Lower leg skin (tissue), 3 donors: ENCODE data around the gene PRKCE.

Experiments
- POLR2A ChIP-seq, 2 donors: fragments of 450-650 bp; IDR thresholded peaks; one replicate each; pipeline ENCODE4 v1.6.1; 2016 to 2017; ENCODE audit warnings: antibody characterized with exemption in 2 of 2, mild to moderate bottlenecking in 1 of 2, moderate library complexity in 1 of 2
- TF ChIP-seq, protein P1 (sequence below), 3 donors: fragments of 450-650 bp; IDR thresholded peaks; one replicate each; pipeline ENCODE4 v1.5.1; 2016; ENCODE audit warnings: antibody characterized with exemption in 3 of 3, mild to moderate bottlenecking in 3 of 3, moderate library complexity in 2 of 3

DNA sequence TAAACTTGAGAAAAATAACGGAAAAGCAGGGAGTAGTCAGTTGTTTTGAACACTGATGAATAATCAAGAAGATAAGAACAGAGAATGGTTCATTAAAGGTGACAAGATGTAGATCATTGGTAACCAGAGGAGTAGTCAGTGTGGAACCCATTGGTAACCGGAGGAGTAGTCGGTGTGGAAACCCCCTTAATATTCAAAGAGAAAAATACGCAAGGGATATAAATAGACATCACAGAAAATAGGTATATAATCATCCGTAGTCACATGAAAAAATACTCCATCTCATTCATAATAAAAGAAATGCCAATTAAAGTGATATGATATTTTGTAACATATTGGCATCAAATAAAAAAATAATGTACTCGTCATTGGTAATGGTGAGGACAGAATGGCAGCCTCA is 575.1 kb downstream of the PRKCE start:
- TF ChIP-seq, protein P1, sequence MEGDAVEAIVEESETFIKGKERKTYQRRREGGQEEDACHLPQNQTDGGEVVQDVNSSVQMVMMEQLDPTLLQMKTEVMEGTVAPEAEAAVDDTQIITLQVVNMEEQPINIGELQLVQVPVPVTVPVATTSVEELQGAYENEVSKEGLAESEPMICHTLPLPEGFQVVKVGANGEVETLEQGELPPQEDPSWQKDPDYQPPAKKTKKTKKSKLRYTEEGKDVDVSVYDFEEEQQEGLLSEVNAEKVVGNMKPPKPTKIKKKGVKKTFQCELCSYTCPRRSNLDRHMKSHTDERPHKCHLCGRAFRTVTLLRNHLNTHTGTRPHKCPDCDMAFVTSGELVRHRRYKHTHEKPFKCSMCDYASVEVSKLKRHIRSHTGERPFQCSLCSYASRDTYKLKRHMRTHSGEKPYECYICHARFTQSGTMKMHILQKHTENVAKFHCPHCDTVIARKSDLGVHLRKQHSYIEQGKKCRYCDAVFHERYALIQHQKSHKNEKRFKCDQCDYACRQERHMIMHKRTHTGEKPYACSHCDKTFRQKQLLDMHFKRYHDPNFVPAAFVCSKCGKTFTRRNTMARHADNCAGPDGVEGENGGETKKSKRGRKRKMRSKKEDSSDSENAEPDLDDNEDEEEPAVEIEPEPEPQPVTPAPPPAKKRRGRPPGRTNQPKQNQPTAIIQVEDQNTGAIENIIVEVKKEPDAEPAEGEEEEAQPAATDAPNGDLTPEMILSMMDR (IDR thresholded peaks at IDR 0.05): no peak
- TF ChIP-seq POLR2A (IDR thresholded peaks at IDR 0.05): no peak
